RWPE1 (cell line): Measurements from ENCODE around the gene PLSCR5.

Experiments used
- CTCF ChIA-PET: fragments of 350-600 bp; sonication (Branson Sonifier 250); formaldehyde crosslinking; extraction: SDS; loops from one replicate; lab custom pipeline; 2021; lab: Yijun Ruan, JAX
- POLR2A ChIA-PET: fragments of 400-600 bp; formaldehyde crosslinking; extraction: SDS; loops from one replicate; lab custom pipeline; 2020; ENCODE audit warnings: antibody characterized with exemption; ENCODE audit not compliant: low non-redundant PET; lab: Yijun Ruan, JAX
- DNase-seq: peaks from one replicate; pipeline ENCODE4 v3.0.0; 2012; ENCODE audit warnings: low spot score
- H3K27ac ChIP-seq: fragments of 450-650 bp; 2 replicates; pipeline ENCODE4 v1.5.1; 2017
- CTCF ChIP-seq: fragments of 450-650 bp; conservative IDR thresholded peaks from 2 replicates; pipeline ENCODE4 v1.5.1; 2017; ENCODE audit warnings: low read depth, mild to moderate bottlenecking

Gene PLSCR5

DNA sequence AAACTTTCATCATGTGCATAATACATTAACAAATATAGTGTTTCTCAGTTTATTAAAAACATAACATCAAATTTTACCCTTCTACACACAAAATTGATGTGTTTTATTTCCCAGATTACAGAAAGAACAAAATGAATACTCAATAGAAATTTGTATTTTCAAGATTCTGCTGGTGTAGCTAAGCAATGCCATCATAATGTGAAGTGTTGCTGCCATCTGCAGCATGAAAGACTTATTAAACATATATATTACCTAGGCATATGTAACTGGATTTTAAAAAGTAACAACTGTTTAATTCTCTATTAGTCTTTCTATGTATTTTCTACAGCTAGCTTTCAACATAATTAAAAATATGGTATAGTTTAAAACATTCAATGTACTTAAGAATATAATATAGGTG, 27.5 kb downstream of the PLSCR5 start:
- POLR2A ChIA-PET: no interaction called here
- peak; percentile 30; the same call in 1 of the 2 replicates for TF ChIP-seq CTCF
- CTCF ChIA-PET: interaction anchor here (0.7 to 1.9 kb wide), 7 partner anchors 10 to 388 kb away, joined by 3 to 7 read pairs (median 3); no protein-coding TSS in a partner anchor
- peak; percentile 4 for DNase-seq
- no peak overlapping the region for H3K27ac ChIP-seq

DNA sequence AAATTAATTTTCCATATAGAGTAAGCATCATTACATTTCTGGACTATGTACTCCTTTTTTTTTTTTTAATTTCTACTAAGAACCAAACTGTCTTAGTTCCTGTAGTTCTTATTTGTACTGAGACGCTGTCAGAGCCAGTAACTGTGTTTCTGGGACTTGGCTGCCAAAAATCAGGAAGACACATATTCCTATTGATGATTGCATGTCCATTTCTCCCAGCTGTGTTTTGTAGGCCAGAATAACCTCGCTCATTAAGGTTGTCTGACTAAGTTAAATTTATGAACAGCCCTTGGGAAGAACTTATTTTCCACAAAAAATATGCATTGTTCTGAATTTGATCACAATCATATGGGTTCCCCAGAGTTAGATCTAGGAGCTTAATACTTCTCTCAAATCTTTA, 29.5 kb downstream of the PLSCR5 start:
- CTCF ChIA-PET: no interaction called here
- POLR2A ChIA-PET: no interaction called here

GRCh38 chr3:146574173-146574572, 31.0 kb downstream of the PLSCR5 start:
- no peak overlapping the region for H3K27ac ChIP-seq
- DNase-seq: no peak
- ChIA-PET POLR2A (no interaction called here), CTCF (interaction anchor here (0.7 kb wide), 1 partner anchor 247 kb away, joined by 3 read pairs; no protein-coding TSS in a partner anchor)
- TF ChIP-seq CTCF: no peak

More for the DNA sequence above, 29.5 kb downstream of the PLSCR5 start:
- DNase-seq: no peak
- no peak overlapping the region for H3K27ac ChIP-seq
- no peak for TF ChIP-seq CTCF

DNA sequence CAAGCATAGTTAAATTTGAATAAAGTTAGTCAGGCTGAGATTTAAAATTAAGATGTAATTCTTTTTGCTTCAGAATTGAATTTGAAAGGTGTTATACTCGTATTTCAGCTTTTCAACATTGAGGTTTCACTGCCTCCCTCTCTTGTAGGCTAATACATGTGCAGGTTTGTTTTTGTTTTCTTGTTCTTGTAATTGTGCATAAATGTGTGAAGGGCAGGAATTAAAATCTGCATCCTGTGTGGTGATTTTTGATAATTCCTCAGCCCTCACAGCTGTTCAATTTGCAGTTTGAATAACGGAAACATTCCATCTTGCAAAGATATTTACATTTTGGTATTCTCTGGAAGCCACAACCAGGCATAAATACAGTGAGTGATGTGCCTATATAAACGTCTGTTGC, 35.8 kb downstream of the PLSCR5 start:
- no peak for TF ChIP-seq CTCF
- no peak overlapping the region for H3K27ac ChIP-seq
- CTCF ChIA-PET: interaction anchor here (0.7 kb wide), 1 partner anchor 1460 kb away, joined by 3 read pairs; no protein-coding TSS in a partner anchor
- POLR2A ChIA-PET: no interaction called here
- no peak for DNase-seq

- CTCF ChIA-PET: no interaction called here
- POLR2A ChIA-PET: no interaction called here
Measured at GRCh38 chr3:146566138-146566537, 39.0 kb downstream of the PLSCR5 start.

GRCh38 chr3:146561879-146562278, 43.3 kb downstream of the PLSCR5 start:
- ChIA-PET POLR2A (no interaction called here), CTCF (interaction anchor here (0.5 kb wide), 1 partner anchor 1515 kb away, joined by 3 read pairs; no protein-coding TSS in a partner anchor)
- no peak for TF ChIP-seq CTCF
- H3K27ac ChIP-seq: no peak overlapping the region
- DNase-seq: no peak

More at GRCh38 chr3:146566138-146566537, 39.0 kb downstream of the PLSCR5 start:
- no peak overlapping the region for H3K27ac ChIP-seq
- no peak for TF ChIP-seq CTCF
- DNase-seq: no peak
